Gastrocnemius medialis (tissue), 4 donors: Measurements from ENCODE around the gene RPS10.

ENCODE experiments used
- CTCF ChIP-seq, 5 experiments: fragments of 450-650 bp in 3 of 5; fragments of 200-600 bp in 2 of 5; sonication (generic) in 2 of 5; IDR thresholded peaks in 4 of 5; conservative IDR thresholded peaks in 1 of 5; 1 replicate in 4 of 5; 2 replicates in 1 of 5; pipeline ENCODE4 v1.5.1; 2016 to 2019; ENCODE audit warnings: antibody characterized with exemption in 5 of 5, mild to moderate bottlenecking in 3 of 5, moderate library complexity in 3 of 5
- POLR2A ChIP-seq, 2 donors: fragments of 450-650 bp; IDR thresholded peaks; one replicate each; pipeline ENCODE4 v1.6.1; 2017; ENCODE audit warnings: antibody characterized with exemption in 2 of 2, mild to moderate bottlenecking in 2 of 2, moderate library complexity in 2 of 2

GRCh38 chr6:34378470-34378869 lies 47.4 kb downstream of the RPS10 start:
- TF ChIP-seq POLR2A (IDR thresholded peaks at IDR 0.05) (no peak), CTCF (IDR thresholded peaks at IDR 0.05 in 4 of 5, conservative IDR thresholded peaks at IDR 0.05 in 1 of 5) (no peak)
